Endometrial microvascular endothelial cells (primary cell): Measurements from ENCODE around the gene ALG1L2. TPM values are rescaled to one million over a fixed set of nuclear protein-coding genes. Genes with fewer than 3 reads are reported as not detected.
"Not testable (repeated sequence)": the region's sequence is repeated elsewhere in the genome, so short reads cannot be mapped to it uniquely, and the experiment has no call there.

Experiments used
- in situ Hi-C: cut with HindIII; loops from 2 replicates; pipeline ENCODE4 v1.10.0; 2017; ENCODE audit warnings: low sequenced_read_pairs, low pct_unique_long_range_greater_than_20kb; ENCODE audit errors: inconsistent ontology term
- total RNA-seq: library from RNA; depleted of rRNA; stranded (reverse); fragments of >200 nt; gene quantifications from one replicate; pipeline ENCODE4 v1.2.3, GENCODE V29; 2015; ENCODE audit errors: inconsistent ontology term

The ALG1L2 gene
- not detected for total RNA-seq

- in situ Hi-C loops, result no loop called here
These were observed at the start of gene ALG1L2 for GRCh38 chr3:130081351-130081881. TSS of gene ALG1L2 (plus strand) at chr3:130081831. CDS start at chr3:130082017, 186 bp downstream.

DNA sequence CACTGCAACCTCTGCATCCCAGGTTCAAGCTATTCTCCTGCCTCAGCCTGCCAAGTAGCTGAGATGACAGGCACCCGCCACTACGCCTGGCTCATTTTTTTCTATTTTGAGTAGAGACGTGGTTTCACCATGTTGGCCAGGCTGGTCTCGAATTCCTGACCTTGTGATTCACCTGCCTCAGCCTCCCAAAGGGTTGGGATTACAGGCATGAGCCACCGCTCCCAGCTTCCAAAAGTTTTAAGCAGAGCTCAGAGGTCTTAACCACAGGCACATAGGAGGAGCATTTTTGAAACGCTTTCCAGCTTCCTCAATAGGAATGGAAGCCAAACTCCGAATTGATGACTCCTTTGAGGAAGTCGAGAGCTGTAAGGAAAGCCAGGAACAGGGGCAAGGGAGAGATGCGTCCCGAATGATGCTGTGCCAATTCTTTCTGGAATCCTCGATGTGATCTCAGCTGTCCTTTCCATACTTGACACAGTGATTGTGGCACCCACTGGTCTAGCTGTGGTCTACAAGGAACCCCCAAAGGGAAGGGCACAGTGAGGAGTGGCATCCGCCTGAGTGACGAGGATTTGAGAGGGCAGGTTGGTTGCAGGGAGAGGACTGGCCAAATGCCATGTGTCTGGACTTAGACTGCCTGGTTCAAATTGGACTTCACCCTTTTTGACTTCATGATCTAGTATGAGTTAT lies 44.4 kb upstream of the ALG1L2 start:
- in situ Hi-C loops, result not testable (repeated sequence)

- in situ Hi-C loops, result not testable (repeated sequence)
These were observed 38.9 kb upstream of the ALG1L2 start for GRCh38 chr3:130042736-130043135.

DNA sequence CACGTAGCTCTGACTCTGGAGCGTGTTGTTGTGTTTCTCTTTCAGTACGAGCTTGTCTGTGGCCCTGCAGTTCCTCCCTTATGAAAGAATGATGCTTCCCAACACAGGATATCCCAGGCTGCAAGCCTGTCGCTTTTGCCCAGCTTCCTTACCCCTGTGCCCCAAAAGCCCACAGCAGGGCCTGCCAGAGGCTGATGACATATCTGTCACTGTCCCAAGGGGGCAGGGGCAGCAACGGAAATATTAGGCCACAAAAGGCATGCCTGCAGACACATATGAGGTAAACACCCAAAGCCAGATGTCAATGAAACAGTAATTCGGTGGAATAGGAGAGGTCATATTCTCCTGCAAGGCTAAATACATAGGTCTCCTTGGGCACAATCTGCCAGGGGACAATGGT lies 38.0 kb upstream of the ALG1L2 start:
- in situ Hi-C loops, result not testable (repeated sequence)

GRCh38 chr3:130044370-130044769 lies 37.3 kb upstream of the ALG1L2 start:
- in situ Hi-C loops, result no loop called here

- in situ Hi-C loops, result no loop called here
These were observed 32.9 kb upstream of the ALG1L2 start for GRCh38 chr3:130048726-130049125.

DNA sequence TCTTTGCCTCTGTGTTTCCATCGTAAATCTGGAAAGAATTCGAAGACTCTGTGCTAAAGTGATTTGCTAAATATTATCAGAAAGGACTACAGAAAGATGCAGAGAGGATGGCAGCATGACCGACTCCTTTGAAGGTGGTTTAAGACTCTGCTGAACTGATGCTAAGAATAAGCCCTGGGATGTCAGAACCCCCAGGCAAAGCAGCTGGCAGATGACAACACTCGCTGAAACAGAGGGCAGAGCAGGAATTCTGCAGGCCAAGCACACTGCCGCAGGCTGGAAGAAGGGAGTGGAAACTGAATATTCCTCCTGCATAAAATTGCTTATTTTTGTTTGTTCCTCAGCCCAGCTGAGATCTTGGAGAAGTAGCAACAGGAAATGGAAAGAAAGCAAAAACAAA lies 29.3 kb upstream of the ALG1L2 start:
- in situ Hi-C loops, result not testable (repeated sequence)

DNA sequence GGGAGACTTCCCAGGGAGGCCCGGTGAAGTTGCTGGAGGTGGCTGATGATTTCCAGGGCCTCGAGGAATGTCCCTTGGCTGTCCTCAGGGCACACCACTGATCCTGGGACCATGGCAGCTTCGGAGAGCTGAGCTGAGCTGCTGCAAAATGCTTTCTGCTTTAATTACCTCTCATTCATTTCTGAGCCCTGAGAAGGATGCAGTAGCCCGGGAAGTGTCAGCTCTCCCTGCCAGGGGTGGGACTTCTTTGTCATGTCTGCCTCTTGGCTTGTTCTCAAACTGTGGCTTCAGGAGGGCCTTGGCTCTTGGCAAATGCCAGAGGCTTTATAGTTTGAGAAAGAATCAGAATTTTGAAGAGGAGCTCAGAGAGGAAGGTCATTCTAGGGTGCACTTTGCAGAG lies 28.7 kb upstream of the ALG1L2 start:
- in situ Hi-C loops, result not testable (repeated sequence)

DNA sequence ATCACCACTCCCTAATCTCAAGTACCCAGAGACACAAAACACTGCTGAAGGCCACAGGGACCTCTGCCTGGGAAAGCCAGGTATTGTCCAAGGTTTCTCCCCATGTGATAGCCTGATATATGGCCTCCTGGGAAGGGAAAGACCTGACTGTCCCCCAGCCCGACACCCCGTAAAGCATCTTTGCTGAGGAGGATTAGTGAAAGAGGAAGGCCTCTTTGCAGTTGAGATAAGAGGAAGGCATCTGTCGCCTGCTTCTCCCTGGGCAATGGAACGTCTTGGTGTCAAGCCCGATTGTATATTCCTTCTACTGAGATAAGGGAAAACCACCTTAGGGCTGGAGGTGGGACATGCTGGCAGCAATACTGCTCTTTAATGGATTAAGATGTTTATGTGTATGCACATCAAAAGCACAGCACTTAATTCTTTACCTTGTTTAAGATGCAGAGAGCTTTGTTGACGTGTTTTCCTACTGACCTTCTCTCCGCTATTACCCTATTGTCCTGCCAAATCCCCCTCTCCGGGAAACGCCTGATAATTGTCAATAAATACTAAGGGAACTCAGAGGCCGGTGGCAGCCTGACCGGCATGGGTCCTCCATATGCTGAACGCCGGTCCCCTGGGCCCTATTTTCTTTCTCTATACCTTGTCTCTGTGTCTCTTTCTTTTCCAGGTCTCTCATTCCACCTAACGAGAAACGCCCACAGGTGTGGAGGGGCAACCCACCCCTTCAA lies 23.9 kb upstream of the ALG1L2 start:
- in situ Hi-C loops, result not testable (repeated sequence)

DNA sequence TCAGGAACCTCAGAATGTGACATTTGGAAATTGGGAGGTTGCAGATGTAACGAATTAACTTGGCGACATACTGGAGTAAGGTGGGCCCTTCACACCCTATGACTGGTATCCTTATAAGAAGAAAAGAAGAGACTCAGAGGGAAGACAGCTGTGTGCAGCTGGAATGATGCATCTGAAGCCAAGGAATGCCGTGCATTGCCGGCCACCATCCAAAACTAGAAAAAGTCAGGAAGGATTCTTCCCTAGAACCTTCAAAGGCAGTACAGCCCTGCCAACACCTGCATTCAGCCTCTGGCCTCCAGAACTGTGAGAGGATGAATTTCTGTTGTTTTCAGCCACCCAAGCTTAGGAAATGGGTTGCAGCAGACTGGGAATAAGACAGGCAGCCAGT lies 23.4 kb upstream of the ALG1L2 start:
- in situ Hi-C loops, result not testable (repeated sequence)

DNA sequence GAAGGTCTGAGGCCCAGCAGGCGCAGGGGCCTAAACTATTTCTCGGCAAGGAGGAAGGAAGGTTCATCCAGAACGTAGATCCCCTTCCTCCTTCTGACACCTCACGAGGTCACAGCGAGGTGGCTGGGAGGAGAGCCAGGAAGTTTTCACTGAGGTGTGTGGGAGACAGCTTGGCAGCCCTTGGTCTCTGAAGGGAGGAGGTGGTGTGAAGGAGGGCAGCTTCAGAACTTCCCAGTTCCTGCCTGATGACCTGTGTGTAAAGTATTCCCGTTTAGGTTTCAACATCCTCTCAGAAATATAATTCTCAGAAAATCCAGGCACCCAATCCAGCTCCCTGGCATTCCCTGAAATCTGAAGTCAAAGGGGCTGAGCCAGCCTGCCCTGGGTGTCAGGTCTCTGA lies 22.9 kb upstream of the ALG1L2 start:
- in situ Hi-C loops, result not testable (repeated sequence)

GRCh38 chr3:130059162-130059561 lies 22.5 kb upstream of the ALG1L2 start:
- in situ Hi-C loops, result not testable (repeated sequence)

- in situ Hi-C loops, result no loop called here
These were observed 8.0 kb upstream of the ALG1L2 start for GRCh38 chr3:130073582-130073981.

- in situ Hi-C loops, result no loop called here
These were observed 4.0 kb upstream of the ALG1L2 start for GRCh38 chr3:130077636-130078035.

GRCh38 chr3:130083363-130084090 lies 1.9 kb downstream of the ALG1L2 start:
- in situ Hi-C loops, result not testable (repeated sequence)

- in situ Hi-C loops, result no loop called here
These were observed 2.9 kb downstream of the ALG1L2 start for GRCh38 chr3:130084436-130084980.

DNA sequence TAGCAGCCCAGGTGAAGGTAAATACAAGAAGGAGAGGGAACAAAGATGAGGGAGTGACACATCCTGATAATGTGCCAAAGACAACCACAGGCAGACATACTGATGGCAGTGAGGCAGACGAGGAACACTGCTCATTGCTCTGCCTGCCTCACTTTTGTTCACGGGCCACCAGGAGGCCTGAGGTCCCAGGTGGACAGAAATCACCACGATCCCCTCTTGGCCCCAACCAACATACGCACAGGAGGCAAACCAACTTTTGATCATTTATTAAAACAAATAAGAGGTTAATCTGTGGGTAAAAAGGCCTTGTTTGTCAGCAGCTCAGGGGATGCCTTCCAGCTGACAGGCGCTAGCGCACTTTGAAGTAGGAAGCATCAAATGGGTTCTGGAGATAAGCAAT lies 4.2 kb downstream of the ALG1L2 start:
- in situ Hi-C loops, result no loop called here

DNA sequence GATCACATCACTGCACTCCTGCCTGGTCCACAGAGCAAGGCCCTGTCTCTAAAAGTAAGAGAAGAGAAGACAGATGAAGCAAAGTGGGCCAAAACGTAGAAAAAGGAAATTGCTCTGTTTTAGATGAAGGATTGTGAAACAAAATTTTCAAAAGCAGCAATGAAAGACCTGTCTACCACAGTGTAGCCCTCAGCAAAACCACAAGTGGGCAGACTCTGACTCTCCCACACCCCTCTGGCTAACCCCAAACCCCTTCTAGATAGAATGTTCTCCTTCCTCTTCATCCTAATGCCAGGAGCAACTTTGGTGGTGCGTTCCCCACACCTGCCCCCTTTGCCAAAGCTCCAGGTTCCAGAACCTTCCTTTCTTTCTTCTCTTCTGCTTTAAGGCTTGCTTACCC lies 5.0 kb downstream of the ALG1L2 start:
- in situ Hi-C loops, result not testable (repeated sequence)

GRCh38 chr3:130088061-130088460 lies 6.4 kb downstream of the ALG1L2 start:
- in situ Hi-C loops, result no loop called here
